DND-41 (cell line): ENCODE results near the gene LGALS9B.
"Not testable (repeated sequence)": the region's sequence is repeated elsewhere in the genome, so short reads cannot be mapped to it uniquely, and the experiment has no call there.

ENCODE experiments used
- EZH2 ChIP-seq: IDR thresholded peaks from 3 replicates; pipeline ENCODE4 v1.6.1; 2012; ENCODE audit warnings: borderline replicate concordance, low read depth, mild to moderate bottlenecking, moderate library complexity, low read length, inconsistent platforms; ENCODE audit not compliant: severe bottlenecking
- TF ChIP-seq, protein P1 (sequence below): IDR thresholded peaks from 2 replicates; pipeline ENCODE4 v1.5.1; 2012; ENCODE audit warnings: borderline replicate concordance, low read length, moderate library complexity, mild to moderate bottlenecking; ENCODE audit not compliant: poor library complexity, severe bottlenecking; ENCODE audit errors: extremely low read depth

DNA sequence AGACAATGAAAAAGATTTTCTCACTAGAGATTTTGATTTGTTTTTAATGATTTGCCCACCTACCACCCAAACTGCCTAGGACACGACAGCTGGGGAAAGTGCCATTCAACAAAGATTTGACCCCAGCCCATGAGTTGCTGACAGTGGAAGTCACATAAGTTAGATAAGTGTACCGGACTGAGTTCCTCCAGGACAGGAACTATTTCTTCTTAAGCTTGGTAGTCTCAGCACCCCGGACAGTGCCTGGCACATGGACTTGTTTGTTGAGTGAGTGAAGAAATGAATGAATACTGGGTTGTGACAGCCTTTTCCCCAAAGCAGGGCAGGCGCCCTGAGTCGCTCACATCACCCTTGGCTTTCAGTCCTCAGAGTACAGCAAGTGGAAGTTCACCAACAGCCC, 26.7 kb downstream of the LGALS9B start:
- TF ChIP-seq, protein P1, sequence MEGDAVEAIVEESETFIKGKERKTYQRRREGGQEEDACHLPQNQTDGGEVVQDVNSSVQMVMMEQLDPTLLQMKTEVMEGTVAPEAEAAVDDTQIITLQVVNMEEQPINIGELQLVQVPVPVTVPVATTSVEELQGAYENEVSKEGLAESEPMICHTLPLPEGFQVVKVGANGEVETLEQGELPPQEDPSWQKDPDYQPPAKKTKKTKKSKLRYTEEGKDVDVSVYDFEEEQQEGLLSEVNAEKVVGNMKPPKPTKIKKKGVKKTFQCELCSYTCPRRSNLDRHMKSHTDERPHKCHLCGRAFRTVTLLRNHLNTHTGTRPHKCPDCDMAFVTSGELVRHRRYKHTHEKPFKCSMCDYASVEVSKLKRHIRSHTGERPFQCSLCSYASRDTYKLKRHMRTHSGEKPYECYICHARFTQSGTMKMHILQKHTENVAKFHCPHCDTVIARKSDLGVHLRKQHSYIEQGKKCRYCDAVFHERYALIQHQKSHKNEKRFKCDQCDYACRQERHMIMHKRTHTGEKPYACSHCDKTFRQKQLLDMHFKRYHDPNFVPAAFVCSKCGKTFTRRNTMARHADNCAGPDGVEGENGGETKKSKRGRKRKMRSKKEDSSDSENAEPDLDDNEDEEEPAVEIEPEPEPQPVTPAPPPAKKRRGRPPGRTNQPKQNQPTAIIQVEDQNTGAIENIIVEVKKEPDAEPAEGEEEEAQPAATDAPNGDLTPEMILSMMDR: not testable (repeated sequence)
- TF ChIP-seq EZH2: not testable (repeated sequence)
